Uterus (tissue), 2 donors: ENCODE data around the gene MAP6D1.

ENCODE experiments used
- CTCF ChIP-seq, 4 experiments: fragments of 200-600 bp in 2 of 4; fragments of 450-650 bp in 2 of 4; sonication (generic) in 2 of 4; IDR thresholded peaks; one replicate each; pipeline ENCODE4 v1.5.1; 2016 to 2019; ENCODE audit warnings: antibody characterized with exemption in 4 of 4, mild to moderate bottlenecking in 2 of 4, moderate library complexity in 1 of 4
- POLR2A ChIP-seq, 2 donors: fragments of 450-650 bp; IDR thresholded peaks; one replicate each; pipeline ENCODE4 v1.6.1; 2016; ENCODE audit warnings: antibody characterized with exemption in 2 of 2, mild to moderate bottlenecking in 1 of 2, moderate library complexity in 1 of 2

DNA sequence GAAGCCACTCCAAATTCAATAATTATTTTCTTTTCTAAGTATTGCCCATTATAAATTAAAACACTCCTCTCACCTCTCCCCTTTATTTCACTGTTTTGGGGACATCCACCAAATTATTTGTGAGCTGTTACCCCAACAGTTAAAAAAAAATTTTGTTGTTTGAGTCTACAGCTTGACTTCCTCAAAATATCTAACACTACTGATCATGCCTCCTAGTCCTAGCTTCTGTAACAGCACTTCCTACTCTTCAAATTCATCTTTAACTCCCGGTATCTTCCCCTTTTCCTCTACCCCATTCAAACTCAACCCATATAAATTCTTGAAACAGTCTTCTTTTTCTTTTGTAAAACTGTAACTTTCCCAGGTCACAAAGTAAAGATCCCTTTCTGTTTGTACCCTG, 43.4 kb upstream of the MAP6D1 start:
- no peak for TF ChIP-seq CTCF (IDR thresholded peaks at IDR 0.05)
- TF ChIP-seq POLR2A (IDR thresholded peaks at IDR 0.05): no peak
